Thyroid gland (tissue), 4 donors: ENCODE data around the gene ADGRD1.

Experiments
- POLR2A ChIP-seq, 2 donors: fragments of 450-650 bp; IDR thresholded peaks; one replicate each; pipeline ENCODE4 v1.6.1; 2017; ENCODE audit warnings: antibody characterized with exemption in 2 of 2, mild to moderate bottlenecking in 2 of 2, moderate library complexity in 1 of 2
- TF ChIP-seq, protein P1 (sequence below), 6 experiments: fragments of 200-600 bp in 3 of 6; fragments of 450-650 bp in 3 of 6; sonication (generic) in 3 of 6; IDR thresholded peaks; one replicate each; pipeline ENCODE4 v1.5.1; 2016 to 2019; ENCODE audit warnings: antibody characterized with exemption in 6 of 6, mild to moderate bottlenecking in 2 of 6, inconsistent platforms in 1 of 6, moderate library complexity in 1 of 6

DNA sequence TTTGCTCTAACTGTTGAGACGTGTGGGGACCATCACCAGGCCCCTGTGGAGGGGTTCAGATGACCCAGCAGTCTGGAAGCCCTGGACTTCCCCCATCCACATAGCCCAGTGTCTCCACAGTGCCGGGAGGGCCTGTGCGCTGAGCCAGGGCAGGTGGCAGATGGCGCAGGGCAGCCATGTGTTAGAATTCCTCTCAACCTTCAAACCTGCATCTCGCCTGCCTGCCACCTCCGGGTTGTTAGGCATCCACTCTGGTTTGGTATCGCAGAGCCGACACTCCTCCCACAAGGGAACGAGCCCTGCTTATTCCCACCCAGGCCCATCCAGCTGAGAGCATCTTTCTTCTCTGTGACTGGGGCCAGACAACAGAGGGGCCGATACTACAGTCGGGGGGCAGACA is 84.5 kb downstream of the ADGRD1 start:
- TF ChIP-seq, protein P1, sequence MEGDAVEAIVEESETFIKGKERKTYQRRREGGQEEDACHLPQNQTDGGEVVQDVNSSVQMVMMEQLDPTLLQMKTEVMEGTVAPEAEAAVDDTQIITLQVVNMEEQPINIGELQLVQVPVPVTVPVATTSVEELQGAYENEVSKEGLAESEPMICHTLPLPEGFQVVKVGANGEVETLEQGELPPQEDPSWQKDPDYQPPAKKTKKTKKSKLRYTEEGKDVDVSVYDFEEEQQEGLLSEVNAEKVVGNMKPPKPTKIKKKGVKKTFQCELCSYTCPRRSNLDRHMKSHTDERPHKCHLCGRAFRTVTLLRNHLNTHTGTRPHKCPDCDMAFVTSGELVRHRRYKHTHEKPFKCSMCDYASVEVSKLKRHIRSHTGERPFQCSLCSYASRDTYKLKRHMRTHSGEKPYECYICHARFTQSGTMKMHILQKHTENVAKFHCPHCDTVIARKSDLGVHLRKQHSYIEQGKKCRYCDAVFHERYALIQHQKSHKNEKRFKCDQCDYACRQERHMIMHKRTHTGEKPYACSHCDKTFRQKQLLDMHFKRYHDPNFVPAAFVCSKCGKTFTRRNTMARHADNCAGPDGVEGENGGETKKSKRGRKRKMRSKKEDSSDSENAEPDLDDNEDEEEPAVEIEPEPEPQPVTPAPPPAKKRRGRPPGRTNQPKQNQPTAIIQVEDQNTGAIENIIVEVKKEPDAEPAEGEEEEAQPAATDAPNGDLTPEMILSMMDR (IDR thresholded peaks at IDR 0.05) = no peak
- no peak for TF ChIP-seq POLR2A (IDR thresholded peaks at IDR 0.05)
